Measurements from ENCODE around the gene DAB2IP.

DAB2IP gene

DNA sequence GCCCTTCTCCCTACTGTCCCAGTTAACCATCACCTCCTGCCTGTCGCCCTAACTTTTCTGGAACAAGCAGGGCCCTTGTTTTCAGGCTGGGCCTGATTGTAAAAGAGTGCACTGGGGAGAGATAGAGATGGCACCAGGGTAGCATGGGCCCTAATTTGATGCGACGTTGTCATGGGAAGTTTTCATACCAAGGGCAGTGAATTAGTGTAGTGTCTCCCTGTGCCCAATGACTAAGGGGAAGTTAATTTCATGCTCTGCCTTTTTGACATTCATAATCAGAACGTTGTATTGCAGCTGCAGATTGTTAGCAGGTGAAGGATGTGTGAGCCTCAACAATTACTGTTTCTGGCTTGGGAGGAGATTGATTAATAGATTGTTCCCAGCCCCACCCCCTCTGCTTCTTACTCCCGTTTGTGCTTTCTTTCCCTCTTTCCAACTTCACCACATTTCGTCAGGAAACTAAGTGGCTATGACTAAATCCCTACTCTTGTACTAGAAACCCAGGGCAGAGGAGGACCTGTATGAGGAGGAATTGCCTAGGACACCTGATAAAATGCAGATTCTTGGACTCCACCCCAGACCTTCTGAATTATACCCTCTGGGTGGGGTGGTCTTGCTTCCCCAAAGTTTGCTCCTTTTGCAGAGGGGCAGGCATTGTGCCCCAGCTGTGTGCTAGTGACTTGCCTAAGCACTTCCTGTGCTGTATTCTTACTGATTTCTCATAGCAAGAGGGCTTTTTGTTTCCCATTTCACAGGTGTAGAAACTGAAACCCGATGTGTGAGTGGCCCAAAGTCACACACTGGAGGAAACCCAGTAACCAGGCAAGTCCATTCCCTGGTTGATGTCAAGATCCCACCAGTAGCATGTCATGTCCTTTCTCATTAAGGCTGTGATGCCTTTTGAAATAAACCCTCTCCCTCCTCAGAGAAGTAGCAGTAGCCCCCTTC lies 56.3 kb downstream of the DAB2IP start:
- no peak for DNase-seq

DNA sequence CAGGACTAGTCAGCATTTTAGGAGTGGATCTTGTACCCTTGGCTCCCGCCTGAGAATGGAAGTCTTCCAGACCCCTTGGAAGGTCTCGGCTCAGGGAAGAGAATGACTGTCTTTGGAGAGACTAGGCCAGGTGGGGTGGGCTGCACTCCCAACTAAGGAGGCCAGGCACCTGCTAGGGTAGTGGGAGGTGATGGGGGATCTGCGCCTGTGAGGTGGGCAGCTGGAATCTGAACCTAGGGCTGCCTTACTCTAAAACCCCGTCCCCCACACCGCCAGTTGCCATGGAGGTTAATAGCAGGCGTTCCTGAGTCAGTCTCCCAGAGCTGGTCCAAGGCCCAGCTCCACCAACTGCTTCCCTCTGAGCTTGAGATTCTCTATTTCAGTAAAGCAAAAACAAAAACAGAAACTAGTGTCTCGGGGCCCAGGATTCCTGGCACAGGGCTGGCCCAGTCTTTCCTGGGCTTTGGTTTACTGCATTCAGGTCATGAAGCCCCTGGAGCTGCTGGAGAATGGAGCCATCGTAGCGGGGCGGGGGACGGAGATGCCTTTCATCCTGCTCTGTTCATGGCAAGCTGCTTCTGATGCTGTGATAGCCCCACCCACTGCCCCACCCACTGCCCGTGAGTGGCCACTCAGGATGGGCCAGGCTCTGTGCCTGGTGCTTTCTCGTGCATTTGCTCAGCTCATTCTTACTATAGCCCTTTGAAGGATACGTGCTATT lies 57.5 kb downstream of the DAB2IP start:
- no peak for DNase-seq

DNA sequence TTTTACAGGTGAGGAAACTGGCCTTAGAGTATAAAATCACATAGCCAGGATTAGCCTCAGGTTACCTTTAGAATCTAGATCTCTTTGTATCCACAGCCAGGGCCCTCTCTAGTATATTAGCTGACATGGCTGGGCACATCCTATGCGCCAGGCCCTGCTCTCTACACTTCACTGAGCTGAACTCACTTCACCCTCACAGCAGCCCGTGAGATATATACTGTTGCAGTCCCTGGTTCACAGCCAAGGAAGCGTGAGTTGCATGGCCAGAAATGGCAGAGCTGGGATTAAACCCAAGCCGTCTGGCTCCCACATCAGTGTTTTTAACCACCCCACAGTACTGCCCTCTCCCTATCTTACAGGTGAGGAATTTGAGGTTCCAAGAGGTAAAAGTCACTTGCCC lies 58.4 kb downstream of the DAB2IP start:
- DNase-seq: peak; percentile 40

DNA sequence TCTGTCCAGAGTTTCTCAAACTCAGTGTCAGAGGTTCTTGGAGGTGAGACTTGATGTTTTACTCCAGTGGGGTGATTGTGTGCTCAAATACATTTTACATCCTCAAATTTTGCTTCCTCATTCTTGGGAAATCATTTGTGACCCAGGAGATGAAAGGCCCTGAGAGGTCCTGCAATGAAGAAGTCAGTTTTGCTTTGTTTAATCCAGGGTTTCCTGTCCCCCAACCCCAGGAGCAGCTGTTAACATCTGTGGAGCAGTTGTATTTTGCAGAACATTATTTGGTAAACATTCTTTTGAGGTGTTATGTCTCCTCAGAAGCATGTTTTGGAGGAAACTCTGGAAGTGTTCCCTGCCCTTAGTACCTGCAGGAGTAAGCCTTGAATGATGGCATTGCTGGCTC lies 59.8 kb downstream of the DAB2IP start:
- DNase-seq: no peak

DNA sequence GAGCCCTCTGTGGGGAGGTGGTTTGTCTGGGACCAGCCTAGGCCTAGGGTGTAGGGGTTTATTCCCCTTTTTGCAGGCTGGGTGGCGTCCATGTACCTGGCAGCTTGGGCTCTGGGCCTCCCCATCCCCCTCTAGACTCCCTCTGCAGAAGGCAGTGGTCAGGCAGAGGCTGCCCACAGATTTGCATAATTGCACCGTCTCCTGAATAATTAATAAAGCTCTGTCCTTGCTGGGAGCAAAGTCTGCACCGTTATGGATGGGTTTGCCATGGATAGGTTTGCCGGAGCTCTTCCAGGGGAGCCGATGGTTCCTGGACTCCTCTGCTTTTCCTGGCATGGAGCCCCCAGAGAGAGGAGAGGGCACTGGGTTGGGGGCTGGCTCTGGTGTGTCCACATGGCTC lies 60.4 kb downstream of the DAB2IP start:
- no peak for DNase-seq

DNA sequence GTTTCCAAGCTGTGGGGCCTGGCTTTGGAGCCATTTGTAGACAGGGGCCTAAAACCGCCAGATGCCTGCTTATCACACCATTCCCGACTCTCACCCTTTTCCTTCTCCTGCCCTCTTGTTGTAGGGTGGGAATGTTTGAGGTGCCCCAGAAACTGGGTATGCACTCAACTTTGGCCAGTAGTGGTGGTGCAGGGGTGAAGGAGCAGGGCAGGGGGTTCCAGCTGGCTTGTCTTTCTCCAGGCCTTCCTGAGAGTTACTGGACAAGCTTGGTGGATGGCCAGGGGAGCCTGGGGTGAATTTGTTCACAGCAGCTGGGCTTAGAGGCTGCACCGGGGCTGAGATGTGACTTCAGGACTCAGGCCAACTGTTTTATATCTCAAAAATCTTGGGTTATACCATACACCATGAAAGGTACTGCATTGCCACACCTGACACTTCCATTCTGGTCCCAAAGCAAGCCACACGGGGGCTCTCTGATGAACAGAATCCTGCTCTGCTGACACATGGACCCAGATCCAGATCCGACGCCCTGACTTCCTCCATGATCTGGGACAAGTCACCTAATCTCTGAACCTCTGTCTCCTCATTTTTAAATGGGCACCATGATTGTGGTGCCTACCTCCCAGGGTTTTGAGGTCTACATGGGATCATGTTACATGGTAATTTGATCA lies 62.1 kb downstream of the DAB2IP start:
- no peak for DNase-seq

DNA sequence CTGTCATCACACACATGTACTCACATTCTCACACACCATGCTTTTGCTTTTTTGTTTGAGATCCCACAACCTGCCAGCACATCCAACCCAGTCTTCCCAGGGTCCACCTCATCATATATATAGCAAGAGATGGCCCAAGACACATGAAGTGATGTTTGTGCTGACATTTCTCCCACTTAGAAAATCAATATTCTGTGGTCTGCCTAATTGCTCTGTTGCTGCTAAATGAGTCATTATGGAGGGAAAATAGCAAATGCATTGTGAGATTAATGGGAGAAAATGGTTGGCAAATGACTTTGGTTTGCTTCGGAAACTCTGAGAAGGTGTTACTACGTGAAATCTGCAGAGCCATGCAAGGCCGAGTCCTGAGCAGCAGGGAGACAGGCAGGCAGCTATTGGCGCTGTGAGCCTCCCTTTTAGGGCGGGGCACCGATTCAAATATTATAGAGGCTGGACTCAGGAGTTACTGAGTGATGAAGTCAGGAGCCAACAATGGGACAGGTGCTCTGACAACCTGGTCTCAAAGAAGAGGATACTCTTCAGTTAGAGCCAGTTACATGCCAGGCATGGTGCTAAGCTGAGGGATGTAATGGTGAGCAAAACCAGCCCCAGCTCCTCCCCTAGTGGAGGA lies 62.8 kb downstream of the DAB2IP start:
- DNase-seq: peak; percentile 54

DNA sequence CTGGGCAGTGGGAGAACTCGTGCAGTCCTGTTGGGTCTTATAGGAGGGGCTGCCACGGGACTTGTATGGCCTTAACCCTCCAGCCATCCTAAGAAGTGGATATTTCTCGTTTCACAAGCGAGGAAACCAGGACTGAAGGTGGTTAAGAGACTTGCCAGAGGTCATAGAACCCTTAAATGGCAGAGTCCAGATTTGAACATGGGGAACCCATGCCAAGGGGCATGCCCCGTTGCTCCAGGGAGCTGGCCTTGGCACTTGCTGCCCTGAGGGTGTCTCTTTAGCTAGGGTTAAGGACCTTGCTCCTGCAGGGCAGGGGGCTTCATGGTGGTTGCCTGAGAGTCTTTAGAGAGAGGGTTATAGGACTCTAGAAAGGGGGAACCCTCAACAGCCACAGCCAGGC lies 63.4 kb downstream of the DAB2IP start:
- DNase-seq: no peak

DNA sequence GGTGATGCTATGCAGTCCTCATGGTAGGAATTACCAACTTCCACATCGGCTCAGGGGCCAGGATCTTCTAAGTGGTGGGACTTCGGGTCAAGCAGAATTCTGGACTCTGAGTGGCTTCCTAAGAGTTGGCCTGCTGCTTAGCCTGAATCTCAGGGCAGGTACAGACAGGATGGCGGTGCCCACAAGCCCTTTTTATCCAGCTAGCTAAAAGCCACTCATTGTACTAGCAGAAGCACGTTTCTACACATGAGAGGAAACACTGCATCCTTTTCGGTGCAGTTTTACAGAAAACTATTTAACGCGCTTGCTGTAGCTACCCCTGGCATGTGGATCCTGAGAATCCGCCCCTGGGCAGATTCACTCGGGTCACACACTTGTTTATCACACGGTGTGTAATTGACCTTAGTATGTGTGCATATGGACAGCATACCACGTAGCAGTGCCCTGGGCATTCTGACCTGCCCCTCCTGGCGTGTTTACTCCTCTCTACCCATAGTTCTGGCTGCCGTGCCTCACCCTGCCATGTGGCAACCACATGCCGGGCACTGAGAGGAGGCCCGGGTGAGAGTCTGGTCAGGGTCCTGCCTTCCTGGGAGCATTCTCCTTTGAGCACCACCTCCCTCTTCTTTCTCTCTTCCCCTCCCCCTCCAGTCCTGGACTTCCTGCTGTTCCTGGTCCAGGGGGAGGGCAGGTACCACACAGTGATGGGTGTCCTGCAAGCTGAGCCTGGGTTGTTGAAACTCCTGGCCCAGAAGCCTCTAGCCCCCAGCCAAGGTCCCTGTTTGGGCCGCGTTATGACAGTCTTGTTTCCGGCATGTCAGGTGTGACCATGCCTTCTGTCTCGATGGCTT lies 65.9 kb downstream of the DAB2IP start:
- no peak for DNase-seq

DNA sequence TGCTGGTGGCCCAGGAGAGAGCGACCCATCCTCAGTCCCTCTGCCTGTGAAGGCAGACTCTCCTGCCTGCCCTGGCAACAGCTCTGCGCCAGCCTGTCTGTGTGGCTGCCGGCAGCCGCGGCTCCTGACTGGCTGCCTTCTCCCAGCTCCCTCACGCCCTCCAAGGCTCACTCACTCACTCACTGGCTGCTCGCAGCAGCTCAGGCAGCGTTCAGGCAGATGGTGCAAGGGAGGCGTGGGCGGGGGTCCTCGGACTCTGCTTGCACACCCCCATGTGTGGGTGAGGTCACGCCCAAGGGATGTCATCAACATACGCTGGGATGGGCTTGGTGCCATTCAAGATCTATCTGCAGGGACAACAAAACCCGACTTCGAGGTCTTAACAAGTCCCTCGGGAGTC lies 66.7 kb downstream of the DAB2IP start:
- no peak for DNase-seq

DNA sequence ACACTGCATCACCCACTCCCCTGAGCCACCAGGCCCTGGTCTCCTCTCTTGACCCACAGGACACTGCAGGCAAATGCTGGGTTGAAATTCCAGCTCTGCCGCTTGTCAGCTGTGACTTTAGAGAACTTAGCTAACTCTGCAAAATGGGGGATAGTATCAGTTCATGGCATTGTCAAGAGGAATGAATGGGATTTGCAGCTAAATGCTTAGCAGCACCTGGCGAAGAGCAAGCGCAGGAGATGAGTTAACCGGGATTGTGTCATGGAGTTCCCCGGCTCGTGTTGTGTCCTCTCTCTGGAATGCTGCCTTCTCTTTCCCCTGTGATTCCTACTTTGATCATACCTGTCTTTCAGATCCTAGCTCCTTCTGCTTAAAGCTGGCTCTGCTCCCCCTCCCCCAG lies 67.1 kb downstream of the DAB2IP start:
- no peak for DNase-seq

DNA sequence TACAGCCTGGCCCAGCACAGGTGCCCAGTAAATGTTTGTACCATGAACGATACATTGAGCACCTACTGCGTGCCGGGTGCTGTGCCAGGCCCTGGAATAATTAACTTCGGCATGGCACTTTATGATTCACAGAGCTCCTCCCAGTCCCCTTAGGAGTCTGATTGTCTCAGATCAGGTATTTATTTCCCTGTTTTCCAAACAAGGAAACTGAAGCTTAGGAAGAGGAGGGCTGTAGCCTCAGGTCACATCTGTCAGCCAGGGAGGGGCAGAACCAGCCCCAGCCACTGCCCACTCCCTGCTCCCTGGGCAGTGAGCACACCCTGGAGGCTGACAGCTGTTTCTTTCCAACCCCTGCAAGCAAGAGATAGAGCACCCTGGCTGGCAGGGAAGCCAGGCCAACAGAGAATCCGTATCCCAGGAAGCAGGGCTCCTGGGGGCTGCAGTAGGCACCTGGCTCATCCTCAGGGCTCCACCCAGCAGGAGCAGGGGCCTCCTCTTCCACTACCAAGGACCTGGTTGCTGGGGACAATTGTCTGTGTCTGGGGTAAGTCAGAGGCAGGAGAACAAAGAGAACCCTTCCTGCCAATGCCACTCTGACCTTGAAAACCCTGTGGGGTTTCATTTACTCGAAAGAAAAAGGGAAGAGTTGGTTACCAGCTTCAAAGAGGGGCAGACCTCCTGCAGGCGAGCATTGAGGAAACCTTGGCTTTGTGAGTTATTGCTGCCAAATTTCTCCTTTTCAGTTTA lies 69.0 kb downstream of the DAB2IP start:
- peak; percentile 54 for DNase-seq

DNA sequence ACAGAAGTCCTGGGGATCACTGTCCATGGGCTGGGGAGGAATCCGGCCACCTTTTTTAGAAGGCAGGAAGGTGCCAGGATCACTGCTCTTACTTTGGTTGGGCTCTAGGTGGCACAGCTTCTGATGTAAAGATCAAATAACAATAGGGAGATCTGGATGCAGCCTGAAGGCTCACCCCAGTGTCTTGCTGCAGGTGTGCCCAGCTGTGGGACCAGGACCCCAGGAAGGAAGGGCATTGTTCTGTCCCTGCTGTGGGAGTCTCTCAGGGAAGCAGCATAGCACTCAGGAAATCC lies 69.6 kb downstream of the DAB2IP start:
- no peak for DNase-seq

DNA sequence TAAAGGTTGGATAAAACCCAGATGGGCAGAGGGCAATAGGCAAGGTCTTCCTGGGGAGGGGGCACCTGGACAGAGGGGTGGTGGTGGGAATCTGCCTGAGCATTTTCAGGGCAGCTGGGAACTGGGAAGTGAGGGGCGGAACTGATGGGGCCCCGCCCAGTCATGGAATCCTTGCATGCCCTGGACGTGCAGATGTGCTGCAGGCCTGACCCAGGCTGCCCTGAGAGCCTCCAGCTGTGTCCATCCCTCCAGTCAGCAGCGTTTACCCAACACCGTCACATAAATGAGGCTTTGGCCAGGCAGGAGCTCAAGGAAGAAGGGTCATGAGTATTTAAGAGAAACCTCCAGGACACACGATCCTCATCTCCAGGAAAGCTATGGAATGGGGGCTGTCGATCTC lies 70.3 kb downstream of the DAB2IP start:
- no peak for DNase-seq

DNA sequence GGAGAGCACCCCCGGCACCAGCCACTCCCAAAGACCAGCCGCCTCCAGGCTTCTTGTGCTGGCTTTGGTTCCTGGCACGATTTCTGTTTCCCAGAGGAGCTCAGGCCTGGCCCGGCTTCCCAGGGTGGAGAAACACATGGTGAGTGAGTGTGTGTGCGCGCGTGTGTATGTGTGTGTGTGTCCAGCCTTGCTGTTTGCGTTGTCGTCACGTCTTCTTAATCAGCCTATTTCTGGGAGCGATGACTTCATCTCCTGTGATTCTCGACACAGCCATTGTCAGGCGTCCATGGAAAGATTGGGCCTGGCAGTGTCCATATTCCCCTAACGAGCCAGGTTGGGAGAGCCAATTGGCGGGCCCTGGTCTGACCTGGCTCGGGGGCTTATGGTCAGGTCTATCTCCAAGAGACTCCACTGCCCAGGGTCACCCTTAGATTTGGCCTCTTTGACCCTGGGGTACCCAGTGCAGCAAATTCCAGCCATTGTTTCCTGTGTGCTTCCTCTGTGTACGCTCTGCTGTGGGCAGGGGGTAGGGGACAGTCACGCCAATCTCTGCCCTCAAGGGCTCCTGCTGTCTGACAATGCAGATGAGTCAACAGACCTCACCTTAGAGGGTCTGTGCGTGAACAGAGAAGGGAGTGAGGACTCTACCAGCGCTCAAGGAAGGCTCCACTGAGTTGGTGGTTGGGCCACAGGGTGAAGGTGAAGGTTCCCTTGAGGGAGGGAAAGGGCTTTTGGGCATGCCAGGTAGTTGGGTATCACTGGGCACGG lies 73.8 kb downstream of the DAB2IP start:
- DNase-seq: peak; percentile 62

DNA sequence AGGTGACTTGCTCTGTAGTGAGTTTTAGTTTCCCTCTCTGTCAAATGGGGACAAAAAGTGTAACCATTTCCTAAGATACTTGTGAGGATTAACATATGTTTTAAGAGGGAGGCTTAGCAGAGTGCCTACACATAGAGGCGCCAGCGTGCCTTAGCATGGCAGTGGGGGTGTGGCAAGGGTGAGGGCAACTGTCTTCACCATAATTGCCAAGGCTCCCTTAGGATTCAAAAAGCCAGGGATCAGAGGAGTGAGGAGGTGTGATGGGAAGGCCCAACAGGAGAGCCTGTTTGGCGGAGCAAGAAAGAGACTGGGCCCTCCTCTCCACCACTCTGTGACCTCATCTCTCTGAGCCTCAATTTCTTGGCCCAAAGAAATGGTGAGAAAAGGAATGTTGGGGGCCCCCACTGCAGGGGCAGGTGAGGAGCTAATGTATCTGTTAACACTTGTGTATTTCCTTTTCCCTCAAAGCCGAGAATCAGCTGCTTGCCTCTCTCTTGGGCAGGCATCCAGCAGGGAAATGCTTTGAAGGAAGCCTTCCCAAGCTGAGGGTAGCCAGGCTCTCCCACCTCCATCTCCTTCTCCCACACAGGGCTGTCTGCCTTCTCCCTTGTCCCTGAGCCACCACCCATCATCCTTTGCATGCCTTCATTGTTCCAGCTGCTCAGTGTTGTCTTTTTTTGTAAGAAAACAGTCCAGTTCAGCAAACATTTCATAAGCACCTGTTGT lies 76.0 kb downstream of the DAB2IP start:
- no peak for DNase-seq

DNA sequence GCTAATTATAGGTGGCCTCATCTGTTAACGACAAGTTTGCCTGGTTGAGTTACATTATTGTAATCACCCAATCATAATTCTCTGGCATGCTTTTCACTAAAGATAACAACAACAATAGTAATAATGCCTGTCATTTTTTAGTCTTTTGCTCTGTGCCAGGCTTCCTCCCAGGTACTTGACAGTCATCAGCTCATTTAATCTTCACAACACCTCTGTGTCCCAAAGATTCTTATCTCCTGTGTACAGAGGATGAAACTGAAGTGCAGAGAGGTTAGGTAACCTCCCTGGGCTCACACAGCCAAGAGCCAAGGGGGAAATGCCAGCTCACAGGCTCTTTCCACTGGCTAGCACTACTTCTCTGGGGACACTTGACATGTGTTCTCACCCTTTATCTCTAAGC lies 77.5 kb downstream of the DAB2IP start:
- DNase-seq: no peak

DNA sequence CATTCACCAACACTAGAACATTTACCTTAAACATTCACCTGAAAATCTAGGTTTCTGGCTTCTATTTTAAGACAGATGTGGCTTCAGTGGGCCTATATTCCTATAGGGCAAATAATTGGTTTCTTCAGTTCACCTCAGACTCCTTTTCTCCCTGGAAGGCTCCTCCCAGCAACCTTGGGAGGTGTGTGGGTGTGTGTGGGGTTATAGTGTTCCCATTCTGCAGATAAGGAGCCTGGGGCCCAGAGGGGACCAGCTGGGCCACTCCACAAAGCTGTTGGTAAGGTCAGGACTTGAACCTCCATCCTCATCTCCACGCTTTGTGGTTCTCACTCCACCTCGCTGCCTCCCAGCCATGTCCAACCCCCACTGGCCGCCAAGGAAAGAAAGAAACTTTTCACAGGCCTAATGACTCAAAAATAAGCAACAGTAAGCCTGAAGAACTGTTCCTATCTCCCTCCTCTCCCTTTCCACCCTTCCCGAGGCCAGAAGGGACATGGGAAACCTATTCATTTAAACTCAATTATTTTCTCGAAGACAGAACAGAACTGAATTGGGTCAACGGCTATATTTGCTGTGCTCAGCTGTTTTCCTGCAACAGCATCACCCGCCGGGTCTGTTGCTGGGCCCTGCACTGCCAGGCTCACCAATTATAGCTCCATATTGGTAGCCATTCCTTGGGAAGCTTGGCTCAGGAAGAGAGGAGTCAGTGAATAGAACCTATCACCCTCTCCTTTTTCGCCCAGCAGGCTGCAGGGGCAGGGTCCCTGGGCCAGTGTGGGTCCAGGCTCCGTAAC lies 78.5 kb downstream of the DAB2IP start:
- DNase-seq: no peak

DNA sequence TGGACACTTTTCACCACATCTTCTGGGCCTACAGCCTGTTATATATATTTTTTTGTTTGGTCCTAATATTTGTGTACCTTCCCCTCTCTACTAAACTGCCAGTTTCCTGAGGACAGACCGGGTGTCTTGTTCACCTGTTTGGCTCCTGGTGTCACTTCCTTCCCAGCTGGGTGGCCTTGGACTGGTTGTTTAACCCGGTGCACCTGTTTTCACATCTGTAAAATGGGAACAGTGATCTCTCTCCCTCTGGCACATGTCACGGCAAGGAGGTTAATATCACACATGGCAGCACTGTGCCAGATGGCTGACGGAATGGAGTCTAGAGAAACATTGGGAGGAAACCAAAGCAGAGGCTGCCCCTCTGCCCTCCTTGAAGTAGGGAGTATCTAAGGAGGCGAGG lies 79.7 kb downstream of the DAB2IP start:
- DNase-seq: no peak
